ENCODE data around the gene RBBP8. TPM values are rescaled to one million over a fixed set of nuclear protein-coding genes. Genes with fewer than 3 reads are reported as not detected.
"Not testable (repeated sequence)": the region's sequence is repeated elsewhere in the genome, so short reads cannot be mapped to it uniquely, and the experiment has no call there.

RBBP8 gene
- total RNA-seq, 1 experiment from 2014 or later: 66.0 TPM

DNA sequence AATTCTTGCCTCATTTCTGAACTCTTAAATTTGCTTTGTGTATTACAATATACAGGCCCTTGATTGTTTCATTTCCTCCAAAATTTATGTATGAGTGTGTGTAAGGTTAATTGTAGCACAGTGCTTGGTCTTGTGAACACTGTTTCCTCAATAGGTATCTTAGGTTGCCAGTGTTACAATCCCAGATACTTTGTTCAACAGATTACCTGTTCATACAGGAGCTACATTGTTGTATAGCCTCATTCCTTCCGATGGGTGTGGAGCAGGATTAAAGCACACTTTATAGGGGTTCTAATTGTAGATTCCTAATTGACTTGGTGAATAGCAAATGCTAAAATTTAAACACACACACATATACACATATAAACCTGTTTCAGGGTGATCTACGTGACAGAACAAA is 10.7 kb downstream of the RBBP8 start:
- DNase-seq (ENCODE audit: low read depth): no peak

DNA sequence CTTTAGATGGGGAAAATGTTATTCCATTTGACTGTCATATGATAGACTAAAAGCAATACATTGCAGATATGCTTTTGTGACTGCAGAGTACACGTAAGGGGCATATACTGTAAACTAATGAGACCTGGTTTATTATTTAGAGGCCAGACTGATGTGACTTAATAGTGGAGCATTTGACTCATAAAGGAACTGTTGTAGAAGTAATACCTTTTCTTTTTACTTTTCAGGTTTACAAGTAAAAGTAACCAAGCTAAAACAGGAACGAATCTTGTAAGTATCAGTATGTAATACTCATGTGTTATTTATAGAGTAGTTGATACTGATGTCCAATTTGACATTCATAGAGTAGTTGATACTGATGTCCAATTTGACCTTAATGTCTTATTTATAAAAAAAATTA is 13.1 kb downstream of the RBBP8 start:
- DNase-seq (ENCODE audit: low read depth): no peak

GRCh38 chr18:22946846-22947245 is 13.7 kb downstream of the RBBP8 start:
- no peak for DNase-seq (ENCODE audit: low read depth)

GRCh38 chr18:22951823-22952222 is 18.7 kb downstream of the RBBP8 start:
- DNase-seq (ENCODE audit: low read depth): no peak

- DNase-seq (ENCODE audit: low read depth): no peak
Measured at GRCh38 chr18:22952525-22952924, 19.4 kb downstream of the RBBP8 start.

DNA sequence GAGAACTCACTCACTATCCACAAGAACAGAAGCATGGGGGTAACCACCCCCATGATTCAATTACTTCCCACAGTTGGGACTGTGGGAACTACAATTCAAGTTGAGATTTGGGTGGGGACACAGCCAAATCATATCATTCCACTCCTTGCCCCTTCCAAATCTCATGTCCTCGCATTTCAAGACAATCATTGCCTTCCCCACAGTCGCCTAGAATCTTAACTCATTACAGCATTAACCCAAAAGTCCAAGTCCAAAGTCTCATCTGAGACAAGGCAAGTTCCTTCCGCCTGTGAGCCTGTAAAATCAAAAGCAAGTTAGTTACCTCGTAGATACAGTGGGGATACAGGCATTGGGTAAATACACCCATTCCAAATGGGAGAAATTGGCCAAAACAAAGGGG is 20.9 kb downstream of the RBBP8 start:
- not testable (repeated sequence) for DNase-seq (ENCODE audit: low read depth)

DNA sequence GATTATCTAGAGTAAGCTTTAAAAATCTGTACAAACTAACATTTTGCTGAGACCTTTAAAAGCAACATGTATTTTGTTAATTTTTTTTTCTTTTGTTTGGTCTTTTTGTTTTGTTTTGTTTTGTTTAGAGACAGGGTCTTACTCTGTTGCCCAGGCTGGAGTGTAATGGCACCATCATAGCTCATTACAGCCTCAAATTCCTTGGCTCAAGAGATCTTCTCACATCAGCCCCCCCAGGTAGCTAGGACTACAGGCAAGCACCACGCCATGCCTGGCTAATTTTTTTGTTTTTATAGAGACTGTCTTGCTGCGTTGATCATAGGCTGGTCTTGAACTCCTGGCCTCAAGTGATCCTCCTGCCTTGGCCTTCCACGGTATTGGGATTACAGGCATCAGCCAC is 23.1 kb downstream of the RBBP8 start:
- no peak for DNase-seq (ENCODE audit: low read depth)

- no peak for DNase-seq (ENCODE audit: low read depth)
Measured at GRCh38 chr18:22961156-22961555, 28.0 kb downstream of the RBBP8 start.

DNA sequence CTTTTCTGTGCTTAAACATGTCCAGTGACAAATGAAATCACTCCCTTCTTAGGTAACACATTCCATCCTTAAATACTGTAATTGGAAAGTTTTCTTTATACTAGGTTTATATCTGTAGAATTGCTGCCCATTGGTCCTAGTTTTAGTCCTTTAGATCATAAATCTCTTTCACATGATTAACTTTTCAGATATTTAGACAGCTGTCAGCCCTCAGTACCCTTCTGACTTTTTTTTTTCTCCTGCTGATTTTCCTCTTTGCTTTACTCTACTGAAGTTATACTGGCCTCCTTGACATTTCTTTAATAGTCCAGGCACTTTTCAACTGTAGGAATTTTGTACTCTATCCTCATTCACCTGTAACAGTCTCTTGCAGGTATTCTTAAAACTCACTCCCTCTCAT is 28.9 kb downstream of the RBBP8 start:
- no peak for DNase-seq (ENCODE audit: low read depth)

- DNase-seq (ENCODE audit: low read depth): no peak
Measured at GRCh38 chr18:22964116-22964515, 31.0 kb downstream of the RBBP8 start.

- DNase-seq (ENCODE audit: low read depth): no peak
Measured at GRCh38 chr18:22964722-22965121, 31.6 kb downstream of the RBBP8 start.

- DNase-seq (ENCODE audit: low read depth): no peak
Measured at GRCh38 chr18:22971038-22971437, 37.9 kb downstream of the RBBP8 start.

DNA sequence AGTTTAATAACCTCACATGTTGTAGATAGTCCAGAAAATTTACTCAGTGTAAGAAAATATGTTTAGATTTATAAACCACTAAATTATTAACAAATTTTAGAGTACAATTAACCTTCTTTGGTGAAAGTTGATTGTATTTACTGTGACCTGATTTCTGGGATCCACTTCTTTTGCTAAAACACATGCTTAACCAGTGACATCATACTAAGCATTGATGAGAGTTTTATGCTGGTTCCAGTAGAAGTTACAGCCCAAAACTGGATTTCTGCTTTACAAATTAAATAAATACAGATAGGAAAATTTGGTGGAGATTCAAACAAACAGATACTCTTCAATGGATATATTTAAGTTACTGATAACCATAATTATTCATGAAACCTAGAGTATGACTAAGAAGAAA is 40.9 kb downstream of the RBBP8 start:
- DNase-seq (ENCODE audit: low read depth): no peak

GRCh38 chr18:22974707-22975106 is 41.6 kb downstream of the RBBP8 start:
- DNase-seq (ENCODE audit: low read depth): no peak

- DNase-seq (ENCODE audit: low read depth): no peak
Measured at GRCh38 chr18:22975508-22975907, 42.4 kb downstream of the RBBP8 start.

DNA sequence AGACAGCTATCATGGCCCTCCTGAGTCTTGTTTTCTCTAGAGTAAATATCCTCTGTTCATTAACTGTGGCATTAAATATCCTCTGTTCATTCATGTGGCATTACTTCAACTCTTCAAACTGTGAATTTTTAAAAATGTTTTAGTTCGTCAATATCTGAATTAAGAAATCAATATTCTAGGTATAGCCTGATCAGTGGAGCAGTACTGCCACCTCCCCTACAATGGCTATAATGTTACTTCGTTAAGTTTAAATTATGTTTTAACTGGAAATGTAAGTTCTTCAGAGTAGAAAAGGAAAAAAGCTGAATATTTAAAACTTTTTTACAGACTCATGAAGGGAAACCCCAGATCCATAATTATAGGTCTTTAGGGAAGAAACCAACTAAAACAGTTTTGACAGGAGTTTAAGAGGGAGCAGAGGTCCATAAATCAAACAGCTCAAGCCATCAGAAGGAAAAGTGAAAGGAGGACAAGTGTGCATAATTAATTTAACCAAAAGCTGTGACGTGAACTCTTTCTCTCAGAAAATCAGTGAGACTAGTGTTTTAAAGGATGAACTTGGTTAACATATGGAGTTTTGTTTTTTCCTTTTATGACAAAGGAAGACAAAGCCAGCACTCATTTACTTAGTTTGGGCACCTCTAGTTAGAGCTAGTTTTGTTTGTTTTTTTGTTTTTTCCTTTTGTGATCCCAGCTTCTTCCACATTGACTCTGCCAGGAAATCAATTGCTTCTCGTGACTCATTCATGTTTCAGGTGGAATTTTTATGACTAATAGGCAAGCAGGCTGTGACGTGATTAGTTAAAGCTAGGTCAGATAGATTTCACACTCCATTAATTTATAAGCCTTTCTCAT is 44.9 kb downstream of the RBBP8 start:
- peak; percentile 74 for DNase-seq (ENCODE audit: low read depth)

- no peak for DNase-seq (ENCODE audit: low read depth)
Measured at GRCh38 chr18:22980394-22980793, 47.3 kb downstream of the RBBP8 start.

- no peak for DNase-seq (ENCODE audit: low read depth)
Measured at GRCh38 chr18:22981274-22982133, 48.4 kb downstream of the RBBP8 start.

DNA sequence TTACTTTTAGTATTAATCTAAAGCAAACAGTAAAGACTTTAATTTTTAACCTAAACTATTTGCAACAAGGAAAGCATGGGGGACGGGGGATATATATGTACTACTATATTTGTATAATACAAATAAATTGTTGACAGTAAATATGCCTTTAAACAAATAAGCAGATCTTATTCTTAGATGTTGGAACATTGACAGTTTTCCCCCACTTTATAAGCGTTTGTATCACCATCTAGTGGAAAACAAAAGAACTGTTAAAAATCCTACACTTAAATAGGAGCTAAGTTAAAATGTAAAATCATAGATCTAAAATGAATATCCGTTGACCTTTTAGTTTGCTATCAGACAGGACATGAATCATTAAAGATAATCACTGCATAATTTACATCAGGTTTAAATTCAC is 50.0 kb downstream of the RBBP8 start:
- DNase-seq (ENCODE audit: low read depth): peak; percentile 43

DNA sequence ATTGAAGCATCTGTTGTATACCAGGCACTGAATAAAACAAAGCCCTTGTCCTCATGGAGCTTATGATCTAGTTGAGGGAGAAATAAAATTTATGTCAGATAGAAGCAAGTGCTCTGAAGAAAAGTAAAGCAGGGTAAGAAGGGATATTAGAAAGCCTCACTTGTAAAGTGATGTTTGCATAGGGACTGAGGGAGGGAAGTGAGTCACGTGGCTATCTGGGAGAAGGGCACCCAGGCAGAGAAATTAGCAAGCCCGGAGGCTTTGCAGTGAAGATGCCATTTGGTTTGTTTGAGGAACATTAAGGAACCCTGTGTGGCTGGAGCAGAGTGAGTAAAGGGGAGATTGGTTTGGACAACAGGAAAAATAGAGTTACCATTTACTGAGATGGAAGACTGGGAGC is 52.1 kb downstream of the RBBP8 start:
- DNase-seq (ENCODE audit: low read depth): no peak

DNA sequence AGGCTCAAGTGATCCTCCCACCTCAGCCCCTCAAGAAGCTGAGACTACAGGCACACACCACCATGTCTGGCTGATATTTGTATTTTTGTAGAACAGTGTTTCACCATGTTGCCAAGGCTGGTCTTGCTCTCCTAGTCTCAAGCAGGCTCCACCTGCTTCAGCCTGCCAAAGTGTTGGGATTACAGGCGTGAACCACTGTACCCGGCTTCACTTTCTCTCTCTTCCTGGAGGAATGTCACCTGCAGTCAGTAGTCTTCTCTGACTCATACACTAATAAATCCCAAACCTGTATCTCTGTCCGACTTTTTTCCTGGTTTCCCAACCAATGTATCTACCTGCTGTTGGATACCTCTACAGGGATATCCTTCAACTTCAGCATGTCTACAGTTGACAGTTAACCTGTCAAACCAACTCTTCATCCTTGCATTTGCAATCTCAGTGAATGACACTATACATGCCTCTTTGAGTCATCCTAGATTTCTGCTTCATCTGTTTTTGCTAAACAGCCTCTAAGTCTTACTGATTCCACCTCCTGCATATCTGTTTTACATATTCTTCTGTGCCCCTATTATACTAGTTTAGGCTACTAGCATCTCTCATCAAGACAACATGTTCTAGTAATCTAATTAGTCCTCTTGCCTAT is 54.5 kb downstream of the RBBP8 start:
- no peak for DNase-seq (ENCODE audit: low read depth)

DNA sequence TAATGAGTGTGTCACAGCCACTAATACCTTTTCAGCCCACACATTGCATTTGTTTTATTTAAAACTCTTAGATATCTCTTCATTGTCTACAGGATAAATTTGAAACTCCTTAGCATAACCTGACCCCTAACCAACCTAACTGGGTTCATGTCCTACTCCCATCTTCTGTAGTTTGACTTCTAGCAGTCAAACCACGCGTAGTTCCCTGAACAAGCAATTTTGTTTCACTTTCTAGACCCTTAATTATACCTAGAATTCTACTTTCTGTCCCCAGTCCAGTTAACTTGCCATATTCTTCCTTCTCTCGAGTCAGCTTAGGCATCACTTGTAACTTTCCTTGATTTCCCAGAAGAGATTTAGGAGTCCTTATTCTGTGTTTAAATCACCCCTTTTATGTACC is 55.1 kb downstream of the RBBP8 start:
- DNase-seq (ENCODE audit: low read depth): no peak
